ENCODE measurements around the gene SH3RF3. TPM values are rescaled to one million over a fixed set of nuclear protein-coding genes. Genes with fewer than 3 reads are reported as not detected.

Gene SH3RF3
- total RNA-seq, 1 experiment from 2014 or later = 21.7 TPM

- Mint-ChIP-seq H3K27me3 (ENCODE audit: insufficient read depth, unreplicated experiment) (no peaks in the 10 kb centered on the region), H3K4me3 (ENCODE audit: unreplicated experiment) (peak overlapping the region; percentile 92), H3K9me3 (ENCODE audit: unreplicated experiment) (no peaks in the 10 kb centered on the region), H3K27ac (ENCODE audit: low read depth, unreplicated experiment) (no peak overlapping the region), H3K4me1 (ENCODE audit: insufficient read depth, unreplicated experiment) (peaks cover 53% of the 10 kb centered on the region), H3K36me3 (ENCODE audit: insufficient read depth, unreplicated experiment) (peaks cover 5% of the 10 kb centered on the region)
- intact Hi-C loops (cut with micrococcal nuclease) = loop anchor here (2.0 to 5.0 kb wide), 6 partner anchors 42 to 277 kb away; no protein-coding TSS in a partner anchor
- POLR2A ChIA-PET = interaction anchor here (2.5 kb wide), 1 partner anchor 42 kb away, joined by 11 read pairs; no protein-coding TSS in a partner anchor
- no peak for TF ChIP-seq CTCF (IDR thresholded peaks at IDR 0.05; ENCODE audit: unreplicated experiment)
- CTCF ChIA-PET = interaction anchor here (0.6 to 5.3 kb wide), 7 partner anchors 32 to 380 kb away, joined by 3 to 89 read pairs (median 4); no protein-coding TSS in a partner anchor
- DNase-seq (ENCODE audit: unreplicated experiment) = peak; percentile 39
- no TSS peak for BruUV-seq (replicated peaks)
Measured at GRCh38 chr2:109129921-109130722, 1.1 kb downstream of the SH3RF3 start.

DNA sequence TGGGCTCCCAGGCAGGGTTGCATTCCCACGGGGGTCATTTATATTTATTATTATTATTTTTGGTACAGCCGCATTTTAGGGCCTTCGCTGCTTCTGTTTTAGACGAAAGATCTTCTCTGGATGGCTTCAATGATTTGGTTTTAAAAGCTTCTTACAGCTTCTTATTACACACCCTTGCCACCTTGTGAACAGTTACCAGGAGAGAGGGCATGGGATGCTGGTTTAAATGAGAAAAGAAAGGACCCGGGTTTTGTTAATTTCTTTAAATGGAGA, 1.7 kb downstream of the SH3RF3 start:
- peak overlapping the region; percentile 92 for H3K4me3 Mint-ChIP-seq (ENCODE audit: unreplicated experiment)

GRCh38 chr2:109131777-109132176, 2.8 kb downstream of the SH3RF3 start:
- CTCF ChIA-PET = interaction anchor here (0.7 to 2.4 kb wide), 5 partner anchors 11 to 378 kb away, joined by 3 to 15 read pairs (median 4); no protein-coding TSS in a partner anchor
- H3K4me1 Mint-ChIP-seq (ENCODE audit: insufficient read depth, unreplicated experiment) = peaks cover 50% of the 10 kb centered on the region
- POLR2A ChIA-PET = interaction anchor here (0.7 to 2.5 kb wide), 3 partner anchors 40 to 344 kb away, joined by 3 to 11 read pairs (median 3); no protein-coding TSS in a partner anchor
- H3K9me3 Mint-ChIP-seq (ENCODE audit: unreplicated experiment) = no peaks in the 10 kb centered on the region
- no peaks in the 10 kb centered on the region for H3K27me3 Mint-ChIP-seq (ENCODE audit: insufficient read depth, unreplicated experiment)
- BruUV-seq (replicated peaks) = no TSS peak
- intact Hi-C loops (cut with micrococcal nuclease) = no loop called here
- DNase-seq (ENCODE audit: unreplicated experiment) = no peak
- no peak for TF ChIP-seq CTCF (IDR thresholded peaks at IDR 0.05; ENCODE audit: unreplicated experiment)
- peaks cover 5% of the 10 kb centered on the region for H3K36me3 Mint-ChIP-seq (ENCODE audit: insufficient read depth, unreplicated experiment)
- no peak overlapping the region for H3K27ac Mint-ChIP-seq (ENCODE audit: low read depth, unreplicated experiment)
- H3K4me3 Mint-ChIP-seq (ENCODE audit: unreplicated experiment) = peak overlapping the region; percentile 92

More for the DNA sequence above, 1.7 kb downstream of the SH3RF3 start:
- ChIA-PET CTCF (interaction anchor here (0.6 to 2.4 kb wide), 5 partner anchors 36 to 379 kb away, joined by 3 to 15 read pairs (median 4); no protein-coding TSS in a partner anchor), POLR2A (interaction anchor here (0.8 to 2.5 kb wide), 3 partner anchors 41 to 275 kb away, joined by 3 to 11 read pairs (median 3); no protein-coding TSS in a partner anchor)
- Mint-ChIP-seq H3K36me3 (ENCODE audit: insufficient read depth, unreplicated experiment) (peaks cover 5% of the 10 kb centered on the region), H3K27me3 (ENCODE audit: insufficient read depth, unreplicated experiment) (no peaks in the 10 kb centered on the region), H3K27ac (ENCODE audit: low read depth, unreplicated experiment) (no peak overlapping the region), H3K4me1 (ENCODE audit: insufficient read depth, unreplicated experiment) (peaks cover 53% of the 10 kb centered on the region), H3K9me3 (ENCODE audit: unreplicated experiment) (no peaks in the 10 kb centered on the region)
- intact Hi-C loops (cut with micrococcal nuclease) = no loop called here
- no peak for TF ChIP-seq CTCF (IDR thresholded peaks at IDR 0.05; ENCODE audit: unreplicated experiment)
- DNase-seq (ENCODE audit: unreplicated experiment) = no peak
- BruUV-seq (replicated peaks) = no TSS peak

DNA sequence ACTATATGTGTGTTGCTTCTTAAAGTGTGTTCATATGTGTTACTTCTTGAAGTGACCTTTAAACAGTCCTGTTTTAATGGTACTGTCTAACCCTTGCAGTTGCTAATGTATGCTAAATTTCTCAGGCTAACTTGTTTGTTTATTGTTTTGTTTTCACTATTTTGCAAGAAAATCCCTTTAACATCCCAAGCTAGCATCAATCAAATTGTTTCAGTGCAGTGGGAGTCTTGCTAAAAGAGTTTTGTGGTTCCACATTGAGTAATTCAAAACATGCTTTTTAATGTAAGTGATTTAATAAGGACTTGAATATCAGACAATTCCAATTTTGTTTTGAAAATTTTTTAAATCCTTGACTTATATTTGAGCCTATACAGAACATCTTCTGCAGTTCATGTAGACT, 3.6 kb downstream of the SH3RF3 start:
- Mint-ChIP-seq H3K36me3 (ENCODE audit: insufficient read depth, unreplicated experiment) (peaks cover 5% of the 10 kb centered on the region), H3K4me3 (ENCODE audit: unreplicated experiment) (no peak overlapping the region), H3K4me1 (ENCODE audit: insufficient read depth, unreplicated experiment) (peaks cover 45% of the 10 kb centered on the region), H3K9me3 (ENCODE audit: unreplicated experiment) (no peaks in the 10 kb centered on the region), H3K27me3 (ENCODE audit: insufficient read depth, unreplicated experiment) (no peaks in the 10 kb centered on the region), H3K27ac (ENCODE audit: low read depth, unreplicated experiment) (no peak overlapping the region)
- CTCF ChIA-PET = interaction anchor here (0.6 to 2.4 kb wide), 5 partner anchors 15 to 377 kb away, joined by 3 to 15 read pairs (median 4); no protein-coding TSS in a partner anchor
- no peak for DNase-seq (ENCODE audit: unreplicated experiment)
- intact Hi-C loops (cut with micrococcal nuclease) = no loop called here
- no TSS peak for BruUV-seq (replicated peaks)
- TF ChIP-seq CTCF (IDR thresholded peaks at IDR 0.05; ENCODE audit: unreplicated experiment) = no peak
- POLR2A ChIA-PET = interaction anchor here (1.0 to 2.5 kb wide), 2 partner anchors 39 kb away, joined by 4 to 11 read pairs; no protein-coding TSS in a partner anchor
